Measurements from ENCODE around the gene USP21.

USP21 gene

GRCh38 chr1:161132410-161133219, 26.7 kb upstream of the USP21 start, which contains the start of gene DEDD:
DEDD (minus strand) TSS chr1:161132667; CDS start chr1:161124462, 8,205 bp downstream.
- in situ Hi-C loops (cut with MboI; ENCODE audit: low sequenced_read_pairs), result no loop called here

GRCh38 chr1:161133220-161133740, 26.0 kb upstream of the USP21 start:
- in situ Hi-C loops (cut with MboI; ENCODE audit: low sequenced_read_pairs), result no loop called here

- in situ Hi-C loops (cut with MboI; ENCODE audit: low sequenced_read_pairs), result no loop called here
These were observed 21.4 kb upstream of the USP21 start for GRCh38 chr1:161137881-161138280.

- in situ Hi-C loops (cut with MboI; ENCODE audit: low sequenced_read_pairs), result no loop called here
These were observed 20.9 kb upstream of the USP21 start for GRCh38 chr1:161138431-161138830.

- in situ Hi-C loops (cut with MboI; ENCODE audit: low sequenced_read_pairs), result loop anchor here (10.0 kb wide), 1 partner anchor 145 kb away; no protein-coding TSS in a partner anchor
These were observed 19.5 kb upstream of the USP21 start for GRCh38 chr1:161139766-161140165.

- in situ Hi-C loops (cut with MboI; ENCODE audit: low sequenced_read_pairs), result loop anchor here (10.0 kb wide), 1 partner anchor 146 kb away; no protein-coding TSS in a partner anchor
These were observed 18.4 kb upstream of the USP21 start for GRCh38 chr1:161140755-161141400.

- in situ Hi-C loops (cut with MboI; ENCODE audit: low sequenced_read_pairs), result loop anchor here (10.0 kb wide), 1 partner anchor 151 kb away; no protein-coding TSS in a partner anchor
These were observed 13.5 kb upstream of the USP21 start for GRCh38 chr1:161145832-161146231.

- in situ Hi-C loops (cut with MboI; ENCODE audit: low sequenced_read_pairs), result no loop called here
These were observed 6.1 kb upstream of the USP21 start for GRCh38 chr1:161153176-161153575.

- in situ Hi-C loops (cut with MboI; ENCODE audit: low sequenced_read_pairs), result no loop called here
These were observed 5.5 kb upstream of the USP21 start, which contains the start of gene UFC1 for GRCh38 chr1:161153682-161154337. UFC1 (plus strand) TSS chr1:161153978; CDS start chr1:161153998, 20 bp downstream.

- in situ Hi-C loops (cut with MboI; ENCODE audit: low sequenced_read_pairs), result no loop called here
These were observed 1.4 kb upstream of the USP21 start for GRCh38 chr1:161157867-161158266.

GRCh38 chr1:161158316-161159010, 837 bp upstream of the USP21 start:
- in situ Hi-C loops (cut with MboI; ENCODE audit: low sequenced_read_pairs), result no loop called here

GRCh38 chr1:161159913-161160243, 578 bp downstream of the USP21 start:
- in situ Hi-C loops (cut with MboI; ENCODE audit: low sequenced_read_pairs), result no loop called here

GRCh38 chr1:161160671-161161145, 1.4 kb downstream of the USP21 start:
- in situ Hi-C loops (cut with MboI; ENCODE audit: low sequenced_read_pairs), result no loop called here

- in situ Hi-C loops (cut with MboI; ENCODE audit: low sequenced_read_pairs), result no loop called here
These were observed 2.4 kb downstream of the USP21 start for GRCh38 chr1:161161652-161162051.

GRCh38 chr1:161162052-161162451, 2.8 kb downstream of the USP21 start:
- in situ Hi-C loops (cut with MboI; ENCODE audit: low sequenced_read_pairs), result no loop called here

- in situ Hi-C loops (cut with MboI; ENCODE audit: low sequenced_read_pairs), result no loop called here
These were observed 3.5 kb downstream of the USP21 start for GRCh38 chr1:161162806-161163205.

- in situ Hi-C loops (cut with MboI; ENCODE audit: low sequenced_read_pairs), result no loop called here
These were observed 4.5 kb downstream of the USP21 start for GRCh38 chr1:161163793-161164192.

GRCh38 chr1:161164901-161165610, 5.8 kb downstream of the USP21 start:
- in situ Hi-C loops (cut with MboI; ENCODE audit: low sequenced_read_pairs), result no loop called here

GRCh38 chr1:161165742-161166668, 6.7 kb downstream of the USP21 start, which contains the start of gene PPOX:
PPOX (plus strand) TSS chr1:161166426; CDS start chr1:161166848, 422 bp downstream.
- in situ Hi-C loops (cut with MboI; ENCODE audit: low sequenced_read_pairs), result no loop called here
